GM19025 (cell line): Measurements from ENCODE around the gene LY6G6C.

ENCODE experiments used
- ATAC-seq: cut with Tn5 transposase; IDR thresholded peaks from one replicate; pipeline ENCODE4 v1.9.1; 2021; ENCODE audit warnings: mild to moderate bottlenecking, low read depth, moderate library complexity; ENCODE audit not compliant: unreplicated experiment

LY6G6C gene

DNA sequence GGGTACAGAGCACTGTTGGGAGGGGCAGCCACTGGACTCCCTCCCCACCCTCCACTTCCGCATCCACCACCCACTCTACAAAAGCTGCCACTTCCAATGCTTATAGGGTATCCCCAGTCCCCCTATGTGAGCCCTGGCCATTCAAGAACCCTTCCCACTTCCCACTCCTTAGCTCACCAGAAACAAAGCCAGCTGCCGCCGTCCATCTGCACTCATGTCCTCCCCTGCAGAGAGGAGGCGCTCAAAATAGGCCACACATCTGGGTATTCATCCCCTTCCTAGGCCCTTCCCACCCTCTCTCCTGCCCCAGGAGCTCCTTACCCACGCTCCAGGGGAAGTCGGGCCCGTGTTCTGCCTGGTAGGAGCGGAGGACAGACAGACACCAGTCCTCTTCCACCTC lies 34.2 kb downstream of the LY6G6C start:
- no peak for ATAC-seq

DNA sequence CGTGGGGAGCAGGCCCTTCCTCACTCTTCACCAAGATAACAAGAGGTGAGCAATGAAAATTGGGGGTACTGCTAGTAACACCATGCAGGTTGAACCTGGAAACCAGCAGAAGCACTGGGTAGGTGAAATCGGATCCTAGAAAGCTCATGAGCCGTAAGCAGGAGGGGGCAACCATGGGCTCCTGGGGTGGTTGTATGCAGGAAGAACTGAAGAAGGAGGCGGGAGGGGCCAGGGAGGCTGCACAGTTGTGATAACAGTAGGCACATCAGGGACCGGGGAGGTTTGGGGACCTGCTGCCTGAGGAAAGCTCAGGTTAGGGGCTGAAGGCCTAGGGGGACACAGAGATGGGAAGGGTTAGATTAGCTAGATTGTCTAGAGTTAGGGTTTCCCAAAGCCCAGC lies 35.1 kb downstream of the LY6G6C start:
- no peak for ATAC-seq

DNA sequence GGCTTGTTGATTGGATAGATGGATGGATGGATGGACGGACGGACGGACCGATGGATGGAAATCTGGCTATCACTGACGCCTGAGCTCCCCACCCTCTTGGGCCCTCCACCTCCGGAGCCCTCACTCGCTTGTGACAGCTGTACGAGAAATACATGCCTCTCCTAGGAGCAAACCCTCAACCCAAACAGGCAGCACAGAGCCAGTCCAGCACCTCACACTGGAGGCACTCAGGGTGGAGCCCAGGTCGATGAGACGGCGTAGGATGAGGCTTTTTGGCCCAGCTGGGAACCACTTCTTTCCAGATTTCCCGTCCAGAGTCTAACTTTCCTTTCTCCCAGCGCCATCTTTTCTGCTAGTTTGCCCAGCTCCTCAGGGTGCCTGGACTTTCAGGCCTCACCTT lies 38.0 kb downstream of the LY6G6C start:
- no peak for ATAC-seq

DNA sequence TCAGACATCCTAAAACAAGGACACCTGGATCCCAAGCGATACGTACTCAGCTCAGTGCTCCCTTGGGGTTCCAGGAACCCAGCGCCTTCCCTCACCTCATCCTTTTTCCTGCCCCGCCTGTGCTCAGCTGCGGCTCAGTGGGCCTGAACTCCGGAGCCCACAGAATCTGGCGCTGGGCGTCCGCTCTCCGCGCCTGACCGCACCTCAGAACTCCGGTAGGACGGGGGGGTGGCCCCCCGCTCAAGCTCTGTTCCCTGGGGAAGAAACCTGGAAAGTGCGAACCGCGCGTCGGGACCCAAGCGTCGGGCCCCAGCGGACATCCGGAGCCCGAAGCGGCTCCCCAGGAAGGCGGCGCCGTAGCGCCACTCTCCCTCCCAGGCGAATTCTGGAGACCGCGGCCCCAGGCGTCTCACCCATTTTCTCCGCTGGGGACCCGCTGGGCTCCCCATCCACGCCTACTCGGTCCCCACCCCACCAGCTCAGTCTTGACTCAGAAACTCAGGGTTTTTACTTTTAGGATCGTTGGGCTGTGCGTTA lies 40.3 kb downstream of the LY6G6C start:
- no peak for ATAC-seq

DNA sequence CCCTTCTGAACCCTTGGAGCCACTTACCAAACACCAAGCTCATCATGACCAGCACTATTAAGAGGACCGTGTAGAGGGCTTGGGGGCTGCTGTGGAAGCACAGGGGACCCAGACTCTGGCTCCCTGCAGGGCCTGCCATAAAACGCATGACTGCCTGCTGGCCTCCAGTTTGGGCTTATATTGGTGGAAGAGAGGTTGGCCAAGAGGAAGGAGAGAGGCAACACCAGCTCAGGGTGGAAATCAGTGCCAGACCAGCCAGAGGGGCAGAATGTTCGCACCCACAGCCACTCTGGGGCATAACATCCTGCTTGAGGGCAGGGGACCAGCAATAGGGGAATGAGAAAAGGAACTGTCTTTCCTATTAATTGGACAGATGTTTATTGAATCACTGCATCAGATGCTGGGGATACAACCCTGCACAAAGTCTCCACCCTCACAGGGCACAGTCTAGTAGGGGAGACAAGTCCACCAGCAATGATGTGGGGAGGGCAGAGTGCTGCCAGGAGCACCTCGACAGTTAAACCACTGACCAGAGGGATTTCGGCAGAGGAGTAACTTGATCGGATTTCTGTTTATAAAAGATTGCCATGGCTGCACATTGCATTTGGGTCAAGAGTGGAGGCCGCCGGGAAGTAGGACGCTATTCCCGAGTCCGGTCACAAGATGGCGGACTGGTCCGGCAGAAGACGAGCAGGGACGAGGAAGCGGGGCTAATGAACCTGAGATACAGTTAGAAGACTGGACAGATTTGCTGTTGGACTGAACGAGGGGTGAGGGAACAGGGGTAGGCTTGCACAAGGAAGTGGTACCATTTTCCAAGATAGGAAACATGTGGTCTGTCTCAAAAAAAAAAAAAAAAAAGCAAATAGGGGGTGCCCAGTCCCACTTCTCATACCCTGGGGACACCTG lies 41.1 kb downstream of the LY6G6C start, which contains the start of gene LY6G5C:
TSS of gene LY6G5C (minus strand) at position 842 of the 909 bp plus-strand sequence. CDS start at position 148, 694 bp downstream.
- ATAC-seq = no peak

DNA sequence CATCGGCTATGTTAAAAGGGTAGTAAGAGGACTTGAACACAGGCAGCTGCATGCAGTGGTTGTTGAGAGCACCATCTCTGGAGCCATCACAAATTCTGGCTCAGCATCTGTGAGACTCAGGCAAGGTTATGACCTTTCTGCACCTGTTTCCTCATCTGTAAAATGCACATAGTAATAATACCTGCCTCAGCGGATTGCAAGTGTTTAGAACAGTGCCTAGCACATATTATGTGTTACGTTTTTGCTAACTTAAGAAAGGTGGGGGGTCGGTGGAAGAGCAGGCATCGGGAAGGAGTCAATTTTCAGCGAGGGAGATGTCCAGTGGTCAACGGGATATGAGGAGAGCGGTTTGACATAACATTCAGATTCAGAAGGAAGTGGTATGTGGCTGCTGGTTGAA lies 43.6 kb downstream of the LY6G6C start:
- no peak for ATAC-seq

DNA sequence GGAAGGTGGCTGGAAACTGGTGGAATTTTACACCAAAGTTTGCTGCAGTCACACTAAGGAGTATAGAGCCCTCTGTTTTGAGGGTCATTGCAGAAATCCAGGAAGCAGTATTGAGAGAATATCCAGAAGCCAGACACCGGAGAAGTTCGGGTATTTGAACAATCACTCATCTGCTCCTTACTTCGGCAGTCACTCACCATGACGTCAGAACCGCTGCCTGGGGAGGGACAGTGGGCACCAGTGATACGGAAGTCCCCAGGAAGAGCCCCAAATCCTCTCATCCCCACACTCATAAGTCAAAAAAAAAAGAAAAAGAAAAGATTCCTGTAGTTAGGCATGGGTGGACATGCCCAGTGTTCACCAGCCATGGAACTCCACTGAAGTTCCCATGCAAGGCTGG lies 44.6 kb downstream of the LY6G6C start:
- no peak for ATAC-seq

DNA sequence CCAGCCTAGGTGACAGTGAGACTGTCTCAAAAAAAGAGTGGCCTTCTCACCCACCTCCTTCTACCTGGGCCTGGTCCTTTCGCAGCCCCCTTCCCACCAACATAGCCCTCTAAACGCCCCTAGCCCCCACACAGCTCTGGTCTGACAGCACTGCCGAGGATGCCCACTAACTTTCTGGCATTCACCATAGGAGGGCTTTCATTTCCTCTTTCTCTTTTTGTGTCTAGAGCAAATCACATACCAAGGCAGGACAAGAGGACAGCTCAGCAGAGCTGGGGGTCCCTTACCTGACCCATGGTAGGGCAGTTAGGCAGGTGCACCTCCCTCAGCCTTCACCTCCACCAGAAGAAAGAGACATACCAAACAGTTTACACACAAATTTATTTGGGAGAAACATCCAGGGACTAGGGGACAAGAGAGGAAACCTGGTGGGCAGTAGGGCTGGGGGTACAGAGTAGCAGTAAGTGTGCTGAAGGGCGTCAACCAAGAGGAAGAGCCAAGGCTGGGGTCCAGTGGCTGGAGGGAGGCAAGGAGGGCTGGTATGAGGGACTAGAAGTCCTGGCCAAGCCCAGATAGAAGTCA lies 45.1 kb downstream of the LY6G6C start:
- no peak for ATAC-seq

DNA sequence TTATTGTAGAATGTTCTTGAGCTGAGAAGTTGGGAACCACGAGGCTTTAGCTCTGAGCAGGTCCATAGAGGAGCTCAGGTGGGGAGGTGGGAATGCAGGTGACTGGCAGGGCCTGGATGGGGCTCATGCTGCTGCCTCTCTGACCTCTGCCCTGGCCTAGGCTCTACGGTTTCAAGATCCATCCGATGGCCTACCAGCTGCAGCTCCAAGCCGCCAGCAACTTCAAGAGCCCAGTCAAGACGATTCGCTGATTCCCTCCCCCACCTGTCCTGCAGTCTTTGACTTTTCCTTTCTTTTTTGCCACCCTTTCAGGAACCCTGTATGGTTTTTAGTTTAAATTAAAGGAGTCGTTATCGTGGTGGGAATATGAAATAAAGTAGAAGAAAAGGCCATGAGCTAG lies 51.9 kb downstream of the LY6G6C start, which contains the start of gene LY6G5B:
TSS of gene LY6G5B (plus strand) at position 301 of the 400 bp plus-strand sequence. CDS start 975 bp downstream, outside the sequence.
- no peak for ATAC-seq
